ENCODE measurements around the gene DNAI1. TPM values are rescaled to one million over a fixed set of nuclear protein-coding genes. Genes with fewer than 3 reads are reported as not detected.

DNAI1 gene
- total RNA-seq (2022; extraction: Qiagen RNA extraction), result 0.23 to 0.64 TPM (median 0.45 TPM) in 4 of 5 replicates, not detected in the other

DNA sequence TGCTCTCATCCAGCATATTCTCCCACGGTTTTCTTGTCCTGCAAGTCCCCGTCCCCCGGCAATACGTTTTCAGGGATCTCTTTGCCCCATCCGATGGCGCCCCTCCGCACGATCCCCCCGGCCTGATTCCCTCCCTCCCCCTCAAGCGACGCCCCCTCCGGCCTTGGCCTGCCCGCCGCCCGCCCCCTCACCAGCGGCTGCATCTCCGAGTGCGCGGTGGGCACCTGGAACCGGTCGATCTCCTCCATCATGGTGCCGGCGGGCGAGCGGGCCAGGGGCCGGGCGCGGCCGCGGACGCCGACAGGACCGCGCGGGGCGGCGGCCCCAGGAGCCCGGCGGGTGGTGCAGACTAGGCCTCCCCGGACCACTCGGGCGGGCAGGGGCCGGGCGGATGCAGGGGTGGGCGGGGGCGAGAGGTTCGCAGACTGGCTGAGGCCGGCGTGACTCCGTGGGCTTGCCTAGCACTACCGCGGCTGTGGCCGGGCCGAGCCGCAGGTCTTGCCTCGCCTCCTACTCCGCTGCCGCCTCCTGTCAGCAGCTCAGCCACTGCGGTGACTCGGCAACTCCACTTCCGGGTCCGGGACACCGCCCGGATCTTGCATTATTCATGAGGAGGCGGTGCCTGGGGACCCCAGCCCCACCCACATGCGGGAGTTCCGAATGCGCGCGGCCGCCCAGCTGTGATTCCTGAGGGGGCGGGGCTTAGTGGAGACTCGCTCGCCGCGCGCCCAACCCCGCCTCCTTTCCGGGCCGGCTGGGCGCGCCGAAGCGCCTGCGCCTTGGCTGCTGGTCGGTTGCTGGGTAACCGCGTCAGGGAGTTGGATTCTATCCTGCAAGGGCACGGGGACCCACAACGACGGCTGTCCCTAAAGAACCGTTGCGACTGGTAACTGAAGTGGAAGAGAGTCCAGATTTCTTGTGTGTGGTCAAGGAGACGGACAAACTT, at the start of gene DNAI1, which contains the start of gene FAM219A:
Gene DNAI1 (plus strand): TSS at position 793 of the 946 bp plus-strand sequence. CDS start 201 bp downstream, outside the sequence.
Gene FAM219A (minus strand): TSS at position 558 of the 946 bp plus-strand sequence. CDS start 307 bp downstream, at position 251.

DNA sequence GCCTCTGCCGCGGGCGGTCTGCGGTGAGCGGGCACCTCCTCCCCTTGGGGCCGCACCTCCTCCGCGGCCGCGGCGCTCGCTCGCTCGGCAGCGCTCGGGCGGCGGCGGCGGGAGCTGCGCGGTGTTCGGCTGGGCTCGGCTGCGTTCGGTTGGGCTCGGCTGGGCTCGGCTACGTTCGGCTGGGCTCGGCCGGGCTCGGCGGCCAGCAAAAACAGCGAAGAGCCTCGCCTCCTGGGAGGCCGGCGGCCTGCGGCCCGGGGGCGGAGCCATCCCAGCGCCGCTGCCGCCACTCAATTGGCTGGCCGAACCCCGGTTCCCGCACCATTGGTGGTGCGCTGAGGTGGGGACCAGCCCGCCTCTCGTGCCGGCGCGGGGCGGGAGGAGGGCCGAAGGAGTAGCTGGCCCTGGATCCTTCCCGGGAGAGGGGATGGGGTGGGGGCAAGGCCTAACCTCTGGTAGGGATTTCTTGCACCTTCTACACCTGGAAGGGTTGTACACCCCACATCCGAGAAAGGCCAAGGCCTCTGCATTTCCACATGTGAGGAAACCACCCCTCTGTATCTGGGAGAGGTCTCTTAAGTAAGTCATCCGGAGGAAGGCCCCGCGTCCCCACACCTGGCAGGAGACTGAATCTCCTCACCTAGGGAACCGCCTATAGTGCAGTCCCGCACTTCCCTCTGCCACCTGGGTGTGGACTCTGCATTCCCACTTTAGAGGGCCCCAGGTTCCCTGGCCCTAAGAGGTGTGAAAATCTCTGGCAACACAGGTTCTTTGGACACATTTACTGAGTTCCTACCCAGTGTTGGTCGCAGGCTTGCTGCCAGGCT, 64.6 kb downstream of the DNAI1 start, which contains the start of gene ENHO:
Gene ENHO (minus strand): TSS at position 20 of the 827 bp plus-strand sequence. CDS start 1,295 bp downstream, outside the sequence.

Other genes with a start within 250 kb of the DNAI1 start
- gene KIF24, start 129.5 kb upstream of the DNAI1 start, total RNA-seq (2022; extraction: Qiagen RNA extraction), result 2.7 to 3.7 TPM (median 3.4 TPM) in 5 replicates
- gene NUDT2, start 129.2 kb upstream of the DNAI1 start, total RNA-seq (2022; extraction: Qiagen RNA extraction), result 22.5 to 26.7 TPM (median 25.4 TPM) in 5 replicates
- 4.1 to 6.9 TPM (median 6.3 TPM) in 5 replicates for gene MYORG, start 81.9 kb upstream of the DNAI1 start, total RNA-seq (2022; extraction: Qiagen RNA extraction)
- gene FAM219A, start 235 bp upstream of the DNAI1 start, total RNA-seq (2022; extraction: Qiagen RNA extraction), result 15.7 to 18.8 TPM (median 17.7 TPM) in 5 replicates
- gene ENHO, start 64.2 kb downstream of the DNAI1 start, total RNA-seq (2022; extraction: Qiagen RNA extraction), result 1.2 to 2.9 TPM (median 2.3 TPM) in 5 replicates
- 0.13 to 0.15 TPM (median 0.14 TPM) in 3 of 5 replicates, not detected in the others for gene CNTFR, start 130.9 kb downstream of the DNAI1 start, total RNA-seq (2022; extraction: Qiagen RNA extraction)
- gene RPP25L, start 153.3 kb downstream of the DNAI1 start, total RNA-seq (2022; extraction: Qiagen RNA extraction), result 40.2 to 46.0 TPM (median 43.4 TPM) in 5 replicates
- gene DCTN3, start 161.7 kb downstream of the DNAI1 start, total RNA-seq (2022; extraction: Qiagen RNA extraction), result 105 to 114 TPM (median 111 TPM) in 5 replicates
- 0.09 to 0.39 TPM (median 0.17 TPM) in 5 replicates for gene ARID3C, start 170.3 kb downstream of the DNAI1 start, total RNA-seq (2022; extraction: Qiagen RNA extraction)
- gene SIGMAR1, start 179.0 kb downstream of the DNAI1 start, total RNA-seq (2022; extraction: Qiagen RNA extraction), result 161 to 195 TPM (median 192 TPM) in 5 replicates
- gene GALT, start 187.9 kb downstream of the DNAI1 start, total RNA-seq (2022; extraction: Qiagen RNA extraction), result 16.1 to 20.8 TPM (median 19.0 TPM) in 5 replicates
- gene IL11RA, start 193.4 kb downstream of the DNAI1 start, total RNA-seq (2022; extraction: Qiagen RNA extraction), result 4.7 to 8.1 TPM (median 6.3 TPM) in 5 replicates
- gene CCL27, start 203.9 kb downstream of the DNAI1 start, total RNA-seq (2022; extraction: Qiagen RNA extraction), result 0.28 TPM in 1 of 5 replicates, not detected in the others
- not detected in 5 replicates for gene CCL19, start 232.5 kb downstream of the DNAI1 start, total RNA-seq (2022; extraction: Qiagen RNA extraction)